Liver (tissue), 3 donors: ENCODE data around the gene SIRT7.

ENCODE experiments used
- ATF3 ChIP-seq: IDR thresholded peaks from 2 replicates; pipeline ENCODE4 v1.6.1; 2016; ENCODE audit warnings: antibody characterized with exemption
- CTCF ChIP-seq: fragments of 150-350 bp; IDR thresholded peaks from 2 replicates; pipeline ENCODE4 v1.5.1; 2017; ENCODE audit warnings: improper control_type of control experiment, low read depth, low read length; ENCODE audit not compliant: missing input control
- HNF4A ChIP-seq, 2 donors: conservative IDR thresholded peaks; 2 replicates each; pipeline ENCODE4 v1.6.1; 2016; ENCODE audit warnings: antibody characterized with exemption in 2 of 2, mild to moderate bottlenecking in 2 of 2
- HNF4G ChIP-seq: IDR thresholded peaks from 2 replicates; pipeline ENCODE4 v1.6.1; 2016; ENCODE audit warnings: antibody characterized with exemption
- RAD21 ChIP-seq, 2 donors: IDR thresholded peaks; 2 replicates each; pipeline ENCODE4 v1.6.1; 2016; ENCODE audit warnings: antibody characterized with exemption in 2 of 2, mild to moderate bottlenecking in 2 of 2
- RXRA ChIP-seq, 2 donors: IDR thresholded peaks; 2 replicates each; pipeline ENCODE4 v1.6.1; 2017 to 2018; ENCODE audit warnings: antibody characterized with exemption in 2 of 2, mild to moderate bottlenecking in 1 of 2
- TAF1 ChIP-seq: conservative IDR thresholded peaks from 2 replicates; pipeline ENCODE4 v1.6.1; 2016; ENCODE audit warnings: antibody characterized with exemption, mild to moderate bottlenecking
- TF ChIP-seq, protein P1 (sequence below): IDR thresholded peaks from 2 replicates; pipeline ENCODE4 v1.6.1; 2016; ENCODE audit warnings: antibody characterized with exemption, mild to moderate bottlenecking
- TF ChIP-seq, protein P2 (sequence below): IDR thresholded peaks from 2 replicates; pipeline ENCODE4 v1.6.1; 2016; ENCODE audit warnings: antibody characterized with exemption
- donor health status: healthy.
- donor health status: healthy.

- no peak for TF ChIP-seq CTCF
- no peak for TF ChIP-seq RXRA (IDR thresholded peaks at IDR 0.05)
- TF ChIP-seq, protein P1, sequence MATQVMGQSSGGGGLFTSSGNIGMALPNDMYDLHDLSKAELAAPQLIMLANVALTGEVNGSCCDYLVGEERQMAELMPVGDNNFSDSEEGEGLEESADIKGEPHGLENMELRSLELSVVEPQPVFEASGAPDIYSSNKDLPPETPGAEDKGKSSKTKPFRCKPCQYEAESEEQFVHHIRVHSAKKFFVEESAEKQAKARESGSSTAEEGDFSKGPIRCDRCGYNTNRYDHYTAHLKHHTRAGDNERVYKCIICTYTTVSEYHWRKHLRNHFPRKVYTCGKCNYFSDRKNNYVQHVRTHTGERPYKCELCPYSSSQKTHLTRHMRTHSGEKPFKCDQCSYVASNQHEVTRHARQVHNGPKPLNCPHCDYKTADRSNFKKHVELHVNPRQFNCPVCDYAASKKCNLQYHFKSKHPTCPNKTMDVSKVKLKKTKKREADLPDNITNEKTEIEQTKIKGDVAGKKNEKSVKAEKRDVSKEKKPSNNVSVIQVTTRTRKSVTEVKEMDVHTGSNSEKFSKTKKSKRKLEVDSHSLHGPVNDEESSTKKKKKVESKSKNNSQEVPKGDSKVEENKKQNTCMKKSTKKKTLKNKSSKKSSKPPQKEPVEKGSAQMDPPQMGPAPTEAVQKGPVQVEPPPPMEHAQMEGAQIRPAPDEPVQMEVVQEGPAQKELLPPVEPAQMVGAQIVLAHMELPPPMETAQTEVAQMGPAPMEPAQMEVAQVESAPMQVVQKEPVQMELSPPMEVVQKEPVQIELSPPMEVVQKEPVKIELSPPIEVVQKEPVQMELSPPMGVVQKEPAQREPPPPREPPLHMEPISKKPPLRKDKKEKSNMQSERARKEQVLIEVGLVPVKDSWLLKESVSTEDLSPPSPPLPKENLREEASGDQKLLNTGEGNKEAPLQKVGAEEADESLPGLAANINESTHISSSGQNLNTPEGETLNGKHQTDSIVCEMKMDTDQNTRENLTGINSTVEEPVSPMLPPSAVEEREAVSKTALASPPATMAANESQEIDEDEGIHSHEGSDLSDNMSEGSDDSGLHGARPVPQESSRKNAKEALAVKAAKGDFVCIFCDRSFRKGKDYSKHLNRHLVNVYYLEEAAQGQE = no peak
- TF ChIP-seq HNF4A (conservative IDR thresholded peaks at IDR 0.05) = no peak
- TF ChIP-seq RAD21 (IDR thresholded peaks at IDR 0.05) = no peak
- no peak for TF ChIP-seq HNF4G
- no peak for TF ChIP-seq TAF1
- TF ChIP-seq, protein P2, sequence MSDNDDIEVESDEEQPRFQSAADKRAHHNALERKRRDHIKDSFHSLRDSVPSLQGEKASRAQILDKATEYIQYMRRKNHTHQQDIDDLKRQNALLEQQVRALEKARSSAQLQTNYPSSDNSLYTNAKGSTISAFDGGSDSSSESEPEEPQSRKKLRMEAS = no peak
- TF ChIP-seq ATF3 = no peak
Measured at GRCh38 chr17:81891303-81891552, 26.7 kb downstream of the SIRT7 start.
